ENCODE results near the gene TNS3.

DNA sequence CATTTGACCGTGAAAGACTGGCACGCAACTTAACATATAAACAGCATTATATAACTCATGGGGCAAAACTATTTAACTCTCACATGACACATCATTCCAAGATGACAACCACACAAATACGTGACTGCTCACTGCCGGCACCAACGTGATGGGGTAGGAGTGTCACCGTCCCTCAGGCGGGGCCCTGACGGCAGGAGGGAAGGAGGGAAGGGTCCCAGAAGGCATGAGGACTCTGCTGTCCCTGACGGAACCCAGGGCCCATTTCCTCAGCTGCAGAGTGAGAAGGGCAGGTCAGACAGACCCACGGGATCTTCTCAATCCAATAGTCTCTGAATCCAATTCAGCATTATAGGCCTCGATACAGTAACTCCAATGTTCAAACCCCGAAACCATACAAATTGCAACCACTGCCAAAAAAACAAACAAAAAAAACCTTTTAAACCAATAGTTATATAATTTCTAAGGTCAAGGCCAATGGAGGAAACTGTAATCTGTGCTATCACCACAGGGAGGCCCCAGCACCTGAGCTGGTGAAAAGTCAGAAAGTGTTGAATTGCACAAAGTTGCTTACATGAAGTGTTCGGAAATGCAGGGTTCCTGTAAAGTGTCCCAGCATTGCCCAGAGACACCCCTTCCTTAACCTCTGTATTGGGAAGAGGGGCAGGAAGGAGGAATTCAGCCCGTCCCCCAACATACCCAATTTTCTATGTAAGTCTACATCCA is 137.4 kb downstream of the TNS3 start:
- TF ChIP-seq, protein P1, sequence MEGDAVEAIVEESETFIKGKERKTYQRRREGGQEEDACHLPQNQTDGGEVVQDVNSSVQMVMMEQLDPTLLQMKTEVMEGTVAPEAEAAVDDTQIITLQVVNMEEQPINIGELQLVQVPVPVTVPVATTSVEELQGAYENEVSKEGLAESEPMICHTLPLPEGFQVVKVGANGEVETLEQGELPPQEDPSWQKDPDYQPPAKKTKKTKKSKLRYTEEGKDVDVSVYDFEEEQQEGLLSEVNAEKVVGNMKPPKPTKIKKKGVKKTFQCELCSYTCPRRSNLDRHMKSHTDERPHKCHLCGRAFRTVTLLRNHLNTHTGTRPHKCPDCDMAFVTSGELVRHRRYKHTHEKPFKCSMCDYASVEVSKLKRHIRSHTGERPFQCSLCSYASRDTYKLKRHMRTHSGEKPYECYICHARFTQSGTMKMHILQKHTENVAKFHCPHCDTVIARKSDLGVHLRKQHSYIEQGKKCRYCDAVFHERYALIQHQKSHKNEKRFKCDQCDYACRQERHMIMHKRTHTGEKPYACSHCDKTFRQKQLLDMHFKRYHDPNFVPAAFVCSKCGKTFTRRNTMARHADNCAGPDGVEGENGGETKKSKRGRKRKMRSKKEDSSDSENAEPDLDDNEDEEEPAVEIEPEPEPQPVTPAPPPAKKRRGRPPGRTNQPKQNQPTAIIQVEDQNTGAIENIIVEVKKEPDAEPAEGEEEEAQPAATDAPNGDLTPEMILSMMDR (IDR thresholded peaks at IDR 0.05): peak in 3 of 4 experiments; percentile 53 to 65 (median 53)
- no peak for TF ChIP-seq POLR2A (IDR thresholded peaks at IDR 0.05)
